B cell (primary cell): ENCODE data around the gene RPTOR. TPM values are rescaled to one million over a fixed set of nuclear protein-coding genes. Genes with fewer than 3 reads are reported as not detected.
"Not testable (repeated sequence)": the region's sequence is repeated elsewhere in the genome, so short reads cannot be mapped to it uniquely, and the experiment has no call there.

ENCODE experiments used
- ATAC-seq: fragments of 200-7000 bp; cut with Tn5 transposase; one replicate; pipeline ENCODE4 v1.10.0; 2021; ENCODE audit warnings: low read depth, mild to moderate bottlenecking, moderate number of reproducible peaks, moderate library complexity
- CTCF ChIA-PET: fragments of 350-600 bp; sonication (Branson Sonifier 250); formaldehyde crosslinking; loops from one replicate; lab custom pipeline; 2021; ENCODE audit warnings: antibody characterized with exemption, inconsistent platforms; lab: Charles Lee
- POLR2A ChIA-PET: fragments of 350-600 bp; sonication (Branson Sonifier 250); formaldehyde crosslinking; loops from one replicate; lab custom pipeline; 2021; ENCODE audit warnings: antibody characterized with exemption; lab: Charles Lee
- DNase-seq: peaks from one replicate; pipeline ENCODE4 v3.0.0; 2013
- H2AFZ ChIP-seq: 2 replicates; pipeline ENCODE4 v1.6.1; 2012; ENCODE audit warnings: mild to moderate bottlenecking, low read depth, low read length; ENCODE audit not compliant: insufficient read depth, poor library complexity, severe bottlenecking
- H3K27ac ChIP-seq, 2 donors: 1 replicate in 1 of 2; 2 replicates in 1 of 2; pipeline ENCODE4 v1.5.1; 2012 to 2013; ENCODE audit warnings: low read length in 2 of 2, mild to moderate bottlenecking in 2 of 2, moderate library complexity in 1 of 2
- H3K27me3 ChIP-seq, 4 experiments: fragments of 200-600 bp in 1 of 4; sonication (generic) in 1 of 4; replicated peaks in 1 of 4; 1 replicate in 2 of 4; 2 replicates in 2 of 4; pipeline versions ENCODE4 v1.6.1 to v1.7.0; 2013 to 2016; ENCODE audit warnings: low read length in 3 of 4, mild to moderate bottlenecking in 2 of 4, mixed read lengths in 1 of 4, moderate library complexity in 1 of 4; ENCODE audit not compliant: insufficient read depth in 4 of 4, control insufficient read depth in 3 of 4; ENCODE audit errors: control extremely low read depth in 1 of 4
- H3K36me3 ChIP-seq, 2 experiments: replicated peaks in 1 of 2; 1 replicate in 1 of 2; 2 replicates in 1 of 2; pipeline versions ENCODE4 v1.6.1 to v1.7.1; 2013; ENCODE audit warnings: low read length in 1 of 2; ENCODE audit not compliant: insufficient read depth in 2 of 2, control insufficient read depth in 1 of 2; ENCODE audit errors: control extremely low read depth in 1 of 2, extremely low read depth in 1 of 2
- H3K4me1 ChIP-seq, 2 donors: fragments of 200-600 bp in 1 of 2; sonication (generic) in 1 of 2; 1 replicate in 1 of 2; 2 replicates in 1 of 2; pipeline versions ENCODE4 v1.5.1 to v1.6.1; 2013 to 2017; ENCODE audit warnings: low read length in 2 of 2; ENCODE audit not compliant: control insufficient read depth in 2 of 2, insufficient read depth in 2 of 2
- H3K4me2 ChIP-seq: replicated peaks from 2 replicates; pipeline ENCODE3; 2012; ENCODE audit warnings: mild to moderate bottlenecking, low read depth, low read length; ENCODE audit not compliant: poor library complexity, severe bottlenecking
- H3K4me3 ChIP-seq, 5 experiments: fragments of 200-600 bp in 1 of 5; sonication (generic) in 1 of 5; 1 replicate in 3 of 5; 2 replicates in 2 of 5; pipeline versions ENCODE4 v1.5.1 to v1.7.0; 2011 to 2016; ENCODE audit warnings: low read length in 4 of 5, mild to moderate bottlenecking in 4 of 5, low read depth in 2 of 5, control low read depth in 1 of 5, moderate library complexity in 1 of 5; ENCODE audit not compliant: insufficient read depth in 1 of 5; ENCODE audit errors: control extremely low read depth in 1 of 5, extremely low read depth in 1 of 5
- H3K79me2 ChIP-seq: fragments of 200-600 bp; sonication (generic); one replicate; pipeline ENCODE4 v1.6.0; 2016; ENCODE audit warnings: low read length; ENCODE audit not compliant: control insufficient read depth, insufficient read depth
- H3K9ac ChIP-seq: fragments of 200-600 bp; sonication (generic); 2 replicates; pipeline ENCODE4 v1.6.1; 2017; ENCODE audit warnings: mild to moderate bottlenecking, low read length, moderate library complexity
- H3K9me3 ChIP-seq, 3 donors: one replicate each; pipeline versions ENCODE4 v1.6.1 to v1.7.1; 2013; ENCODE audit warnings: low read length in 2 of 3; ENCODE audit not compliant: control insufficient read depth in 2 of 3, insufficient read depth in 1 of 3; ENCODE audit errors: control extremely low read depth in 1 of 3
- H4K20me1 ChIP-seq: 2 replicates; pipeline ENCODE4 v1.6.0; 2012; ENCODE audit warnings: mild to moderate bottlenecking, low read length; ENCODE audit not compliant: insufficient read depth, control insufficient read depth, poor library complexity, severe bottlenecking
- H3K27ac Mint-ChIP-seq: one replicate; pipeline ENCODE4 v1.8.0; 2021; ENCODE audit warnings: mixed read lengths
- H3K27me3 Mint-ChIP-seq: one replicate; pipeline ENCODE4 v1.8.0; 2021; ENCODE audit warnings: mixed read lengths
- H3K4me1 Mint-ChIP-seq: one replicate; pipeline ENCODE4 v1.8.0; 2021; ENCODE audit warnings: mixed read lengths
- H3K4me3 Mint-ChIP-seq: one replicate; pipeline ENCODE4 v1.8.0; 2021; ENCODE audit warnings: mixed read lengths
- H3K9me3 Mint-ChIP-seq: one replicate; pipeline ENCODE4 v1.8.0; 2022; ENCODE audit warnings: mixed read lengths; ENCODE audit not compliant: insufficient read depth
- EZH2 ChIP-seq: IDR thresholded peaks from 2 replicates; pipeline ENCODE4 v1.6.1; 2012; ENCODE audit warnings: borderline replicate concordance, low read depth, mild to moderate bottlenecking, moderate library complexity, low read length; ENCODE audit not compliant: insufficient read depth, poor library complexity, severe bottlenecking
- WGBS: methylation state at CpG from one replicate; pipeline ENCODE4 v1.1.5; 2013; ENCODE audit warnings: missing lambda C conversion rate; ENCODE audit not compliant: insufficient coverage; 5-methylcytosine and 5-hydroxymethylcytosine counted together
- intact Hi-C: fragments of 100-400 bp; cut with micrococcal nuclease; formaldehyde crosslinking; loops from one replicate; pipeline ENCODE4 v1.10.0; 2022
- polyA plus RNA-seq: library from polyadenylated mRNA; depleted of rRNA; stranded (reverse); fragments of >200 nt; gene quantifications from 2 replicates; pipeline ENCODE4 v1.2.3, GENCODE V29; 2012
- total RNA-seq, 2 donors: library from RNA; stranded (reverse); fragments of 120-200 nt in 1 of 2; gene quantifications; 1 replicate in 1 of 2; 2 replicates in 1 of 2; pipeline versions ENCODE4 v1.2.3 to v1.2.4, GENCODE V29; 2013 to 2022

The RPTOR gene
- total and polyA plus RNA-seq, 2 donors (not counting 1 experiment from before 2014, with no cell fraction given), result 13.4 to 58.8 TPM

- Histone ChIP-seq H3K4me3 (peak overlapping the region in 1 of 5 experiments; percentile 55), H3K9ac (peak overlapping the region; percentile 42), H3K27ac (peak overlapping the region; percentile 55 to 66), H3K4me1 (peaks cover 34 to 35% of the 10 kb centered on the region in 2 donors), H3K36me3 (peaks cover 0 to 16% of the 10 kb centered on the region in 2 experiments), H3K4me2 (peak overlapping the region; percentile 64)
- intact Hi-C loops, result loop anchor here (2.0 kb wide), 1 partner anchor 34 kb away; no protein-coding TSS in a partner anchor
- WGBS, result 96% methylated on average over 27 of the region's 39 CpGs
- POLR2A ChIA-PET, DNase-seq, H3K27me3 Mint-ChIP-seq, H4K20me1 ChIP-seq, H2AFZ ChIP-seq, H3K9me3 ChIP-seq, H3K79me2 ChIP-seq, ATAC-seq, H3K27me3 ChIP-seq, H3K9me3 Mint-ChIP-seq: not testable (repeated sequence)
- peak overlapping the region; percentile 91 for H3K27ac Mint-ChIP-seq
- H3K4me1 Mint-ChIP-seq, result peaks cover 35% of the 10 kb centered on the region
- H3K4me3 Mint-ChIP-seq, result peak overlapping the region; percentile 89
- CTCF ChIA-PET, result interaction anchor here (1.2 kb wide), 1 partner anchor 112 kb away, joined by 3 read pairs; no protein-coding TSS in a partner anchor
These were observed 331.9 kb downstream of the RPTOR start for GRCh38 chr17:80876456-80876949.

- peak; percentile 71 for DNase-seq
- peak; percentile 87 for ATAC-seq
- intact Hi-C loops, result loop anchor here (1.0 to 2.0 kb wide), 2 partner anchors 34 to 140 kb away; no protein-coding TSS in a partner anchor
- no peaks in the 10 kb centered on the region for H3K9me3 Mint-ChIP-seq
- H2AFZ ChIP-seq, result peak overlapping the region; percentile 40
- H3K27ac Mint-ChIP-seq, result peak overlapping the region; percentile 91
- peaks cover 28% of the 10 kb centered on the region for H3K4me1 Mint-ChIP-seq
- TF ChIP-seq EZH2, result no peak
- H3K27me3 ChIP-seq, result no peaks in the 10 kb centered on the region
- no peaks in the 10 kb centered on the region for H4K20me1 ChIP-seq
- peak overlapping the region; percentile 55 to 66 for H3K27ac ChIP-seq
- H3K79me2 ChIP-seq, result no peaks in the 10 kb centered on the region
- H3K27me3 Mint-ChIP-seq, result no peaks in the 10 kb centered on the region
- WGBS, result 25% methylated on average over 31 of the region's 32 CpGs
- peak overlapping the region in 4 of 5 experiments; percentile 2 to 55 (median 40) for H3K4me3 ChIP-seq
- peaks cover 28% of the 10 kb centered on the region in 2 donors for H3K4me1 ChIP-seq
- H3K36me3 ChIP-seq, result peaks cover 0 to 20% of the 10 kb centered on the region in 2 experiments
- CTCF ChIA-PET, result interaction anchor here (0.6 to 1.9 kb wide), 9 partner anchors 11 to 450 kb away, joined by 3 to 9 read pairs (median 3); no protein-coding TSS in a partner anchor
- peak overlapping the region; percentile 89 for H3K4me3 Mint-ChIP-seq
- POLR2A ChIA-PET, result interaction anchor here (0.7 to 1.4 kb wide), 5 partner anchors 15 to 36 kb away, joined by 3 to 12 read pairs (median 3); no protein-coding TSS in a partner anchor
- H3K4me2 ChIP-seq, result peak overlapping the region; percentile 64
- H3K9ac ChIP-seq, result peak overlapping the region; percentile 42
- no peaks in the 10 kb centered on the region for H3K9me3 ChIP-seq
These were observed 332.5 kb downstream of the RPTOR start for GRCh38 chr17:80876950-80877728.
